GM23338 (cell line): ENCODE data around the gene RNF213. TPM values are rescaled to one million over a fixed set of nuclear protein-coding genes. Genes with fewer than 3 reads are reported as not detected.

Source experiments
- ATAC-seq: fragments of 200-7000 bp; cut with Tn5 transposase; 3 replicates; pipeline ENCODE4 v1.9.1; 2020
- DNase-seq: peaks from one replicate; pipeline ENCODE4 v3.0.0-alpha.2; 2015; ENCODE audit warnings: low spot score
- H2AFZ ChIP-seq: fragments of 200-600 bp; sonication (generic); 2 replicates; pipeline ENCODE4 v1.8.0; 2016; ENCODE audit warnings: antibody characterized with exemption, mild to moderate bottlenecking, moderate library complexity
- H3F3A ChIP-seq: fragments of 200-600 bp; sonication (generic); replicated peaks from 2 replicates; pipeline ENCODE4 v1.8.0; 2017; ENCODE audit warnings: antibody characterized with exemption, mixed run types, low read depth
- H3K27ac ChIP-seq: fragments of 200-600 bp; sonication (generic); 2 replicates; pipeline ENCODE4 v1.6.1; 2016; ENCODE audit warnings: low read depth
- H3K27me3 ChIP-seq: fragments of 200-600 bp; sonication (generic); 2 replicates; pipeline ENCODE4 v1.8.0; 2016; ENCODE audit warnings: mild to moderate bottlenecking, mixed run types, moderate library complexity; ENCODE audit not compliant: insufficient read depth
- H3K36me3 ChIP-seq: fragments of 200-600 bp; sonication (generic); 2 replicates; pipeline ENCODE4 v1.8.0; 2016; ENCODE audit warnings: mild to moderate bottlenecking; ENCODE audit not compliant: insufficient read depth
- H3K4me1 ChIP-seq: fragments of 200-600 bp; sonication (generic); 2 replicates; pipeline ENCODE4 v1.8.0; 2016; ENCODE audit warnings: mild to moderate bottlenecking, moderate library complexity; ENCODE audit not compliant: insufficient read depth
- H3K4me2 ChIP-seq: fragments of 200-600 bp; sonication (generic); 2 replicates; pipeline ENCODE4 v1.7.1; 2017; ENCODE audit warnings: mixed run types
- H3K4me3 ChIP-seq: fragments of 200-600 bp; sonication (generic); 2 replicates; pipeline ENCODE4 v1.6.1; 2016; ENCODE audit warnings: mixed run types
- H3K79me2 ChIP-seq: fragments of 200-600 bp; sonication (generic); replicated peaks from 2 replicates; pipeline ENCODE4 v1.8.0; 2017; ENCODE audit warnings: mild to moderate bottlenecking; ENCODE audit not compliant: insufficient read depth
- H3K9me2 ChIP-seq: fragments of 200-600 bp; sonication (generic); 2 replicates; pipeline ENCODE4 v1.8.0; 2017; ENCODE audit not compliant: insufficient read depth
- H4K20me1 ChIP-seq: fragments of 200-600 bp; sonication (generic); replicated peaks from 2 replicates; pipeline ENCODE4 v1.8.0; 2017; ENCODE audit warnings: mild to moderate bottlenecking; ENCODE audit not compliant: insufficient read depth
- H3K27ac Mint-ChIP-seq: 2 replicates; pipeline ENCODE4 v1.8.0; 2020; ENCODE audit warnings: inconsistent platforms, mild to moderate bottlenecking, moderate library complexity, mixed read lengths
- H3K27me3 Mint-ChIP-seq: 3 replicates; pipeline ENCODE4 v1.8.0; 2022; ENCODE audit warnings: low read depth, mild to moderate bottlenecking, moderate library complexity, mixed read lengths, inconsistent platforms; ENCODE audit not compliant: insufficient read depth, poor library complexity
- H3K36me3 Mint-ChIP-seq: 3 replicates; pipeline ENCODE4 v1.8.0; 2021; ENCODE audit warnings: low read depth, mild to moderate bottlenecking, inconsistent platforms, moderate library complexity, mixed read lengths
- H3K4me1 Mint-ChIP-seq: 3 replicates; pipeline ENCODE4 v1.8.0; 2020; ENCODE audit warnings: mild to moderate bottlenecking, inconsistent platforms, mixed read lengths
- H3K4me3 Mint-ChIP-seq: 3 replicates; pipeline ENCODE4 v1.8.0; 2021; ENCODE audit warnings: moderate library complexity, mild to moderate bottlenecking, inconsistent platforms, mixed read lengths
- H3K9me3 Mint-ChIP-seq: 3 replicates; pipeline ENCODE4 v1.8.0; 2020; ENCODE audit warnings: moderate library complexity, mild to moderate bottlenecking, inconsistent platforms, mixed read lengths
- CREB1 ChIP-seq: fragments of 250-450 bp; sonication (Bioruptor Pico); IDR thresholded peaks from 2 replicates; pipeline ENCODE4 v1.5.0; 2020; ENCODE audit warnings: low read depth, mild to moderate bottlenecking, moderate library complexity
- EZH2 ChIP-seq: fragments of 200-600 bp; sonication (generic); IDR thresholded peaks from one replicate; pipeline ENCODE4 v1.8.0; 2017; ENCODE audit warnings: antibody characterized with exemption, mild to moderate bottlenecking, low read depth; ENCODE audit not compliant: unreplicated experiment
- JUNB ChIP-seq: IDR thresholded peaks from one replicate; pipeline ENCODE4 v1.6.1; 2016; ENCODE audit warnings: antibody characterized with exemption; ENCODE audit not compliant: unreplicated experiment
- POLR2AphosphoS5 ChIP-seq: IDR thresholded peaks from 2 replicates; pipeline ENCODE4 v1.6.1; 2016; ENCODE audit warnings: antibody characterized with exemption, low read depth
- STAT1 ChIP-seq: IDR thresholded peaks from one replicate; pipeline ENCODE4 v1.6.1; 2016; ENCODE audit warnings: antibody characterized with exemption; ENCODE audit not compliant: unreplicated experiment
- ZNF114 ChIP-seq: fragments of 250-450 bp; sonication (Bioruptor Pico); IDR thresholded peaks from 2 replicates; pipeline ENCODE4 v1.5.0; 2020; ENCODE audit warnings: mild to moderate bottlenecking, moderate library complexity
- ZNF331 ChIP-seq: fragments of 250-450 bp; sonication (Bioruptor Pico); IDR thresholded peaks from 2 replicates; pipeline ENCODE4 v1.5.0; 2020; ENCODE audit warnings: low read depth, mild to moderate bottlenecking, moderate library complexity
- polyA plus RNA-seq: library from polyadenylated mRNA; unstranded; fragments of >200 nt; fragmentation: Nextera tagmentation; extraction: Ambion mirVana; gene quantifications from 2 replicates; pipeline ENCODE4 v1.2.1, GENCODE V29; 2016
- total RNA-seq: library from RNA; depleted of rRNA; stranded (reverse); fragments of >200 nt; shearing (Covaris generic); gene quantifications from 2 replicates; pipeline ENCODE4 v1.2.3, GENCODE V29; 2014
- TF ChIP-seq, protein P1 (sequence below): IDR thresholded peaks from one replicate; pipeline ENCODE4 v1.6.1; 2018; ENCODE audit warnings: antibody characterized with exemption; ENCODE audit not compliant: unreplicated experiment
- TF ChIP-seq, protein P2 (sequence below): IDR thresholded peaks from 2 replicates; pipeline ENCODE4 v1.6.1; 2016; ENCODE audit warnings: antibody characterized with exemption
- TF ChIP-seq, protein P3 (sequence below), 2 experiments: fragments of 200-600 bp in 1 of 2; sonication (generic) in 1 of 2; conservative IDR thresholded peaks; 2 replicates each; pipeline versions ENCODE4 v1.5.1 to v1.6.1; 2016 to 2017; ENCODE audit warnings: antibody characterized with exemption in 2 of 2, low read depth in 2 of 2, mild to moderate bottlenecking in 2 of 2, moderate library complexity in 1 of 2

Gene RNF213
- total and polyA plus RNA-seq, 2 experiments from 2014 or later: 21.2 to 67.2 TPM

GRCh38 chr17:80345321-80345720 is 84.7 kb downstream of the RNF213 start (continued):
- TF ChIP-seq, protein P1, sequence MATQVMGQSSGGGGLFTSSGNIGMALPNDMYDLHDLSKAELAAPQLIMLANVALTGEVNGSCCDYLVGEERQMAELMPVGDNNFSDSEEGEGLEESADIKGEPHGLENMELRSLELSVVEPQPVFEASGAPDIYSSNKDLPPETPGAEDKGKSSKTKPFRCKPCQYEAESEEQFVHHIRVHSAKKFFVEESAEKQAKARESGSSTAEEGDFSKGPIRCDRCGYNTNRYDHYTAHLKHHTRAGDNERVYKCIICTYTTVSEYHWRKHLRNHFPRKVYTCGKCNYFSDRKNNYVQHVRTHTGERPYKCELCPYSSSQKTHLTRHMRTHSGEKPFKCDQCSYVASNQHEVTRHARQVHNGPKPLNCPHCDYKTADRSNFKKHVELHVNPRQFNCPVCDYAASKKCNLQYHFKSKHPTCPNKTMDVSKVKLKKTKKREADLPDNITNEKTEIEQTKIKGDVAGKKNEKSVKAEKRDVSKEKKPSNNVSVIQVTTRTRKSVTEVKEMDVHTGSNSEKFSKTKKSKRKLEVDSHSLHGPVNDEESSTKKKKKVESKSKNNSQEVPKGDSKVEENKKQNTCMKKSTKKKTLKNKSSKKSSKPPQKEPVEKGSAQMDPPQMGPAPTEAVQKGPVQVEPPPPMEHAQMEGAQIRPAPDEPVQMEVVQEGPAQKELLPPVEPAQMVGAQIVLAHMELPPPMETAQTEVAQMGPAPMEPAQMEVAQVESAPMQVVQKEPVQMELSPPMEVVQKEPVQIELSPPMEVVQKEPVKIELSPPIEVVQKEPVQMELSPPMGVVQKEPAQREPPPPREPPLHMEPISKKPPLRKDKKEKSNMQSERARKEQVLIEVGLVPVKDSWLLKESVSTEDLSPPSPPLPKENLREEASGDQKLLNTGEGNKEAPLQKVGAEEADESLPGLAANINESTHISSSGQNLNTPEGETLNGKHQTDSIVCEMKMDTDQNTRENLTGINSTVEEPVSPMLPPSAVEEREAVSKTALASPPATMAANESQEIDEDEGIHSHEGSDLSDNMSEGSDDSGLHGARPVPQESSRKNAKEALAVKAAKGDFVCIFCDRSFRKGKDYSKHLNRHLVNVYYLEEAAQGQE: no peak
- TF ChIP-seq, protein P2, sequence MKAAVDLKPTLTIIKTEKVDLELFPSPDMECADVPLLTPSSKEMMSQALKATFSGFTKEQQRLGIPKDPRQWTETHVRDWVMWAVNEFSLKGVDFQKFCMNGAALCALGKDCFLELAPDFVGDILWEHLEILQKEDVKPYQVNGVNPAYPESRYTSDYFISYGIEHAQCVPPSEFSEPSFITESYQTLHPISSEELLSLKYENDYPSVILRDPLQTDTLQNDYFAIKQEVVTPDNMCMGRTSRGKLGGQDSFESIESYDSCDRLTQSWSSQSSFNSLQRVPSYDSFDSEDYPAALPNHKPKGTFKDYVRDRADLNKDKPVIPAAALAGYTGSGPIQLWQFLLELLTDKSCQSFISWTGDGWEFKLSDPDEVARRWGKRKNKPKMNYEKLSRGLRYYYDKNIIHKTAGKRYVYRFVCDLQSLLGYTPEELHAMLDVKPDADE: no peak
- no peak for TF ChIP-seq CREB1 (CRISPR knock-in tag)
- TF ChIP-seq, protein P3, sequence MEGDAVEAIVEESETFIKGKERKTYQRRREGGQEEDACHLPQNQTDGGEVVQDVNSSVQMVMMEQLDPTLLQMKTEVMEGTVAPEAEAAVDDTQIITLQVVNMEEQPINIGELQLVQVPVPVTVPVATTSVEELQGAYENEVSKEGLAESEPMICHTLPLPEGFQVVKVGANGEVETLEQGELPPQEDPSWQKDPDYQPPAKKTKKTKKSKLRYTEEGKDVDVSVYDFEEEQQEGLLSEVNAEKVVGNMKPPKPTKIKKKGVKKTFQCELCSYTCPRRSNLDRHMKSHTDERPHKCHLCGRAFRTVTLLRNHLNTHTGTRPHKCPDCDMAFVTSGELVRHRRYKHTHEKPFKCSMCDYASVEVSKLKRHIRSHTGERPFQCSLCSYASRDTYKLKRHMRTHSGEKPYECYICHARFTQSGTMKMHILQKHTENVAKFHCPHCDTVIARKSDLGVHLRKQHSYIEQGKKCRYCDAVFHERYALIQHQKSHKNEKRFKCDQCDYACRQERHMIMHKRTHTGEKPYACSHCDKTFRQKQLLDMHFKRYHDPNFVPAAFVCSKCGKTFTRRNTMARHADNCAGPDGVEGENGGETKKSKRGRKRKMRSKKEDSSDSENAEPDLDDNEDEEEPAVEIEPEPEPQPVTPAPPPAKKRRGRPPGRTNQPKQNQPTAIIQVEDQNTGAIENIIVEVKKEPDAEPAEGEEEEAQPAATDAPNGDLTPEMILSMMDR (conservative IDR thresholded peaks at IDR 0.05; ENCODE audit: low read depth in 2 of 2): no peak
- TF ChIP-seq ZNF114: no peak
- TF ChIP-seq STAT1: no peak
- no peak for TF ChIP-seq ZNF331 (CRISPR knock-in tag)
- no peak for TF ChIP-seq EZH2
- TF ChIP-seq JUNB: no peak

DNA sequence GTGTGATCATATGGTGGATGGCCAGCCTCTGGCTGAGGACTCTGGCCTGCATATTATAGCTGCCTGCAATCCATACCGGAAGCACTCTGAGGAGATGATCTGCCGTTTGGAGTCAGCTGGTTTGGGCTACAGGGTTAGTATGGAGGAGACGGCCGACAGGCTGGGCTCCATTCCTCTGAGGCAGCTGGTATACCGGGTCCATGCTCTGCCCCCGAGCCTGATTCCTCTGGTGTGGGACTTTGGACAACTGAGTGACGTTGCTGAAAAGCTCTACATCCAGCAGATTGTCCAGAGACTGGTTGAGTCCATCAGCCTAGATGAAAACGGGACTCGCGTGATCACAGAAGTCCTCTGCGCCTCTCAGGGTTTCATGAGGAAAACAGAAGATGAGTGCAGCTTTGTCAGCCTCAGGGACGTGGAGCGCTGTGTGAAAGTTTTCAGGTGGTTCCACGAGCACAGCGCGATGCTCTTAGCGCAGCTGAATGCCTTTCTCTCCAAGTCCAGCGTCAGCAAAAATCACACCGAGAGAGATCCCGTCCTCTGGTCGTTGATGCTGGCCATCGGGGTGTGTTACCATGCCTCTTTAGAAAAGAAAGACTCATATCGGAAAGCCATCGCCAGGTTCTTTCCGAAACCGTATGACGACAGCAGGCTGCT is 85.3 kb downstream of the RNF213 start:
- H2AFZ ChIP-seq: no peak overlapping the region
- Mint-ChIP-seq H3K36me3 (peaks cover 80% of the 10 kb centered on the region), H3K27me3 (no peaks in the 10 kb centered on the region)
- TF ChIP-seq POLR2AphosphoS5 (no peak), ZNF331 (CRISPR knock-in tag) (no peak)
- TF ChIP-seq, protein P1: no peak

More for the DNA sequence above, 85.3 kb downstream of the RNF213 start:
- no peaks in the 10 kb centered on the region for H3K9me3 Mint-ChIP-seq
- DNase-seq (no peak), ATAC-seq (no peak)
- no peak overlapping the region for H3K27ac Mint-ChIP-seq
- no peaks in the 10 kb centered on the region for H3F3A ChIP-seq
- H3K4me3 Mint-ChIP-seq: no peak overlapping the region
- H3K36me3 ChIP-seq: peaks cover 18% of the 10 kb centered on the region
- no peaks in the 10 kb centered on the region for H3K9me2 ChIP-seq
- H3K4me2 ChIP-seq: no peak overlapping the region
- H3K79me2 ChIP-seq: no peaks in the 10 kb centered on the region
- no peaks in the 10 kb centered on the region for H3K4me1 ChIP-seq
- no peaks in the 10 kb centered on the region for H3K4me1 Mint-ChIP-seq
- H3K27ac ChIP-seq: no peak overlapping the region
- H4K20me1 ChIP-seq: no peaks in the 10 kb centered on the region; the same call in 1 of the 2 replicates
- no peaks in the 10 kb centered on the region for H3K27me3 ChIP-seq
- no peak overlapping the region for H3K4me3 ChIP-seq
